Stimulated activated CD4-positive, alpha-beta T cell treated with anti-CD3 and anti-CD28 coated beads, Interleukin-1b, Interleukin-23, amount 100 ng/mL, for 4 hours (primary cell): ENCODE data around the gene C6orf47.

Source experiments
- DNase-seq, 2 donors: peaks; one replicate each; pipeline ENCODE4 v3.0.0-alpha.2; 2020; ENCODE audit warnings: low read depth in 2 of 2

The C6orf47 gene

DNA sequence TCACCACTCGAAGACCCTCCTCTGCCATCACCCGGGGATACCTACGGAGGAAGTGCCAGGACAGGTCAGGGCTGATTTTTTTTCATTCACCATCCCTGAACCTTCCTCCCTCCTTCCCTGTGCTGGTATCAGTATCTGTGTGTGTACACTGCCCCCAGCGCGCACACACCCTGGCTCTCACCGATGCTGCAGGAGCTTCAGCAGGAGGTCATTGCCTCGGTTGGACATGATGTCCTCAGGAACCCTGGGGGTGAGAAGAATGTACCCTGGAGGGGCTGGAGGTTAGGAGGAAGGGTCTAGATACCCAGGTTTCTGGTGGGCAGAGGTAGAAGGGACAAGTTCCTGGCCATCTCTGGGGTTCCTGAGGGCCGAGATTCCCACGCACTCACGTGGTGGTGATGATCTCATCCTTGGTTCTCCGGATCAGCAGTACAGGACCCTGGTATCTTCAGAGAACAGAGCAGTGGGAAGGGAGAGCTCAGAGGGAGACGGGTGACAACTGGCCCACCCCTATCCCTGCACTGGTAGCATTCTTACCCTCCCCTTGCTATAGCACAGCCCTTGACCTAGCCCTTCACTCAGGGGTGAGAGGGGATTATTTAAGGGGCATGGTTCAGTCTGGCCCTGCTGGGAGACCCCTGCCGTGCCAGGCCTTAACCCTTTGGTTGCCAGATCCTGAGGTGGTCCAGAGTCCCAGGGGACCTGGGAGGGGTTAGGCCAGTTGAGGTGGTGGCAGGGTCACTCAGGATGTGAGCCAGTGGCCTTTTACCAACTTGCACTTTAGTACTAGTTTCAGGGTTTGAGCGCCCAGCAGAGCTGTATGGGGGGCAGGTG, 27.5 kb upstream of the C6orf47 start:
- no peak for DNase-seq

DNA sequence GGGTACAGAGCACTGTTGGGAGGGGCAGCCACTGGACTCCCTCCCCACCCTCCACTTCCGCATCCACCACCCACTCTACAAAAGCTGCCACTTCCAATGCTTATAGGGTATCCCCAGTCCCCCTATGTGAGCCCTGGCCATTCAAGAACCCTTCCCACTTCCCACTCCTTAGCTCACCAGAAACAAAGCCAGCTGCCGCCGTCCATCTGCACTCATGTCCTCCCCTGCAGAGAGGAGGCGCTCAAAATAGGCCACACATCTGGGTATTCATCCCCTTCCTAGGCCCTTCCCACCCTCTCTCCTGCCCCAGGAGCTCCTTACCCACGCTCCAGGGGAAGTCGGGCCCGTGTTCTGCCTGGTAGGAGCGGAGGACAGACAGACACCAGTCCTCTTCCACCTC, 26.7 kb upstream of the C6orf47 start:
- no peak for DNase-seq

DNA sequence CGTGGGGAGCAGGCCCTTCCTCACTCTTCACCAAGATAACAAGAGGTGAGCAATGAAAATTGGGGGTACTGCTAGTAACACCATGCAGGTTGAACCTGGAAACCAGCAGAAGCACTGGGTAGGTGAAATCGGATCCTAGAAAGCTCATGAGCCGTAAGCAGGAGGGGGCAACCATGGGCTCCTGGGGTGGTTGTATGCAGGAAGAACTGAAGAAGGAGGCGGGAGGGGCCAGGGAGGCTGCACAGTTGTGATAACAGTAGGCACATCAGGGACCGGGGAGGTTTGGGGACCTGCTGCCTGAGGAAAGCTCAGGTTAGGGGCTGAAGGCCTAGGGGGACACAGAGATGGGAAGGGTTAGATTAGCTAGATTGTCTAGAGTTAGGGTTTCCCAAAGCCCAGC, 25.9 kb upstream of the C6orf47 start:
- no peak for DNase-seq

DNA sequence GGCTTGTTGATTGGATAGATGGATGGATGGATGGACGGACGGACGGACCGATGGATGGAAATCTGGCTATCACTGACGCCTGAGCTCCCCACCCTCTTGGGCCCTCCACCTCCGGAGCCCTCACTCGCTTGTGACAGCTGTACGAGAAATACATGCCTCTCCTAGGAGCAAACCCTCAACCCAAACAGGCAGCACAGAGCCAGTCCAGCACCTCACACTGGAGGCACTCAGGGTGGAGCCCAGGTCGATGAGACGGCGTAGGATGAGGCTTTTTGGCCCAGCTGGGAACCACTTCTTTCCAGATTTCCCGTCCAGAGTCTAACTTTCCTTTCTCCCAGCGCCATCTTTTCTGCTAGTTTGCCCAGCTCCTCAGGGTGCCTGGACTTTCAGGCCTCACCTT, 23.0 kb upstream of the C6orf47 start:
- no peak for DNase-seq

DNA sequence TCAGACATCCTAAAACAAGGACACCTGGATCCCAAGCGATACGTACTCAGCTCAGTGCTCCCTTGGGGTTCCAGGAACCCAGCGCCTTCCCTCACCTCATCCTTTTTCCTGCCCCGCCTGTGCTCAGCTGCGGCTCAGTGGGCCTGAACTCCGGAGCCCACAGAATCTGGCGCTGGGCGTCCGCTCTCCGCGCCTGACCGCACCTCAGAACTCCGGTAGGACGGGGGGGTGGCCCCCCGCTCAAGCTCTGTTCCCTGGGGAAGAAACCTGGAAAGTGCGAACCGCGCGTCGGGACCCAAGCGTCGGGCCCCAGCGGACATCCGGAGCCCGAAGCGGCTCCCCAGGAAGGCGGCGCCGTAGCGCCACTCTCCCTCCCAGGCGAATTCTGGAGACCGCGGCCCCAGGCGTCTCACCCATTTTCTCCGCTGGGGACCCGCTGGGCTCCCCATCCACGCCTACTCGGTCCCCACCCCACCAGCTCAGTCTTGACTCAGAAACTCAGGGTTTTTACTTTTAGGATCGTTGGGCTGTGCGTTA, 20.6 kb upstream of the C6orf47 start:
- DNase-seq, result peak in 1 of 2 donors; percentile 39

DNA sequence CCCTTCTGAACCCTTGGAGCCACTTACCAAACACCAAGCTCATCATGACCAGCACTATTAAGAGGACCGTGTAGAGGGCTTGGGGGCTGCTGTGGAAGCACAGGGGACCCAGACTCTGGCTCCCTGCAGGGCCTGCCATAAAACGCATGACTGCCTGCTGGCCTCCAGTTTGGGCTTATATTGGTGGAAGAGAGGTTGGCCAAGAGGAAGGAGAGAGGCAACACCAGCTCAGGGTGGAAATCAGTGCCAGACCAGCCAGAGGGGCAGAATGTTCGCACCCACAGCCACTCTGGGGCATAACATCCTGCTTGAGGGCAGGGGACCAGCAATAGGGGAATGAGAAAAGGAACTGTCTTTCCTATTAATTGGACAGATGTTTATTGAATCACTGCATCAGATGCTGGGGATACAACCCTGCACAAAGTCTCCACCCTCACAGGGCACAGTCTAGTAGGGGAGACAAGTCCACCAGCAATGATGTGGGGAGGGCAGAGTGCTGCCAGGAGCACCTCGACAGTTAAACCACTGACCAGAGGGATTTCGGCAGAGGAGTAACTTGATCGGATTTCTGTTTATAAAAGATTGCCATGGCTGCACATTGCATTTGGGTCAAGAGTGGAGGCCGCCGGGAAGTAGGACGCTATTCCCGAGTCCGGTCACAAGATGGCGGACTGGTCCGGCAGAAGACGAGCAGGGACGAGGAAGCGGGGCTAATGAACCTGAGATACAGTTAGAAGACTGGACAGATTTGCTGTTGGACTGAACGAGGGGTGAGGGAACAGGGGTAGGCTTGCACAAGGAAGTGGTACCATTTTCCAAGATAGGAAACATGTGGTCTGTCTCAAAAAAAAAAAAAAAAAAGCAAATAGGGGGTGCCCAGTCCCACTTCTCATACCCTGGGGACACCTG, 19.9 kb upstream of the C6orf47 start, which contains the start of gene LY6G5C:
TSS of gene LY6G5C (minus strand) at position 842 of the 909 bp plus-strand sequence. CDS start at position 148, 694 bp downstream.
- DNase-seq, result peak in 1 of 2 donors; percentile 45

DNA sequence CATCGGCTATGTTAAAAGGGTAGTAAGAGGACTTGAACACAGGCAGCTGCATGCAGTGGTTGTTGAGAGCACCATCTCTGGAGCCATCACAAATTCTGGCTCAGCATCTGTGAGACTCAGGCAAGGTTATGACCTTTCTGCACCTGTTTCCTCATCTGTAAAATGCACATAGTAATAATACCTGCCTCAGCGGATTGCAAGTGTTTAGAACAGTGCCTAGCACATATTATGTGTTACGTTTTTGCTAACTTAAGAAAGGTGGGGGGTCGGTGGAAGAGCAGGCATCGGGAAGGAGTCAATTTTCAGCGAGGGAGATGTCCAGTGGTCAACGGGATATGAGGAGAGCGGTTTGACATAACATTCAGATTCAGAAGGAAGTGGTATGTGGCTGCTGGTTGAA, 17.4 kb upstream of the C6orf47 start:
- DNase-seq, result no peak

DNA sequence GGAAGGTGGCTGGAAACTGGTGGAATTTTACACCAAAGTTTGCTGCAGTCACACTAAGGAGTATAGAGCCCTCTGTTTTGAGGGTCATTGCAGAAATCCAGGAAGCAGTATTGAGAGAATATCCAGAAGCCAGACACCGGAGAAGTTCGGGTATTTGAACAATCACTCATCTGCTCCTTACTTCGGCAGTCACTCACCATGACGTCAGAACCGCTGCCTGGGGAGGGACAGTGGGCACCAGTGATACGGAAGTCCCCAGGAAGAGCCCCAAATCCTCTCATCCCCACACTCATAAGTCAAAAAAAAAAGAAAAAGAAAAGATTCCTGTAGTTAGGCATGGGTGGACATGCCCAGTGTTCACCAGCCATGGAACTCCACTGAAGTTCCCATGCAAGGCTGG, 16.3 kb upstream of the C6orf47 start:
- DNase-seq, result no peak

DNA sequence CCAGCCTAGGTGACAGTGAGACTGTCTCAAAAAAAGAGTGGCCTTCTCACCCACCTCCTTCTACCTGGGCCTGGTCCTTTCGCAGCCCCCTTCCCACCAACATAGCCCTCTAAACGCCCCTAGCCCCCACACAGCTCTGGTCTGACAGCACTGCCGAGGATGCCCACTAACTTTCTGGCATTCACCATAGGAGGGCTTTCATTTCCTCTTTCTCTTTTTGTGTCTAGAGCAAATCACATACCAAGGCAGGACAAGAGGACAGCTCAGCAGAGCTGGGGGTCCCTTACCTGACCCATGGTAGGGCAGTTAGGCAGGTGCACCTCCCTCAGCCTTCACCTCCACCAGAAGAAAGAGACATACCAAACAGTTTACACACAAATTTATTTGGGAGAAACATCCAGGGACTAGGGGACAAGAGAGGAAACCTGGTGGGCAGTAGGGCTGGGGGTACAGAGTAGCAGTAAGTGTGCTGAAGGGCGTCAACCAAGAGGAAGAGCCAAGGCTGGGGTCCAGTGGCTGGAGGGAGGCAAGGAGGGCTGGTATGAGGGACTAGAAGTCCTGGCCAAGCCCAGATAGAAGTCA, 15.8 kb upstream of the C6orf47 start:
- no peak for DNase-seq

DNA sequence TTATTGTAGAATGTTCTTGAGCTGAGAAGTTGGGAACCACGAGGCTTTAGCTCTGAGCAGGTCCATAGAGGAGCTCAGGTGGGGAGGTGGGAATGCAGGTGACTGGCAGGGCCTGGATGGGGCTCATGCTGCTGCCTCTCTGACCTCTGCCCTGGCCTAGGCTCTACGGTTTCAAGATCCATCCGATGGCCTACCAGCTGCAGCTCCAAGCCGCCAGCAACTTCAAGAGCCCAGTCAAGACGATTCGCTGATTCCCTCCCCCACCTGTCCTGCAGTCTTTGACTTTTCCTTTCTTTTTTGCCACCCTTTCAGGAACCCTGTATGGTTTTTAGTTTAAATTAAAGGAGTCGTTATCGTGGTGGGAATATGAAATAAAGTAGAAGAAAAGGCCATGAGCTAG, 9.1 kb upstream of the C6orf47 start, which contains the start of gene LY6G5B:
TSS of gene LY6G5B (plus strand) at position 301 of the 400 bp plus-strand sequence. CDS start 975 bp downstream, outside the sequence.
- DNase-seq, result no peak

DNA sequence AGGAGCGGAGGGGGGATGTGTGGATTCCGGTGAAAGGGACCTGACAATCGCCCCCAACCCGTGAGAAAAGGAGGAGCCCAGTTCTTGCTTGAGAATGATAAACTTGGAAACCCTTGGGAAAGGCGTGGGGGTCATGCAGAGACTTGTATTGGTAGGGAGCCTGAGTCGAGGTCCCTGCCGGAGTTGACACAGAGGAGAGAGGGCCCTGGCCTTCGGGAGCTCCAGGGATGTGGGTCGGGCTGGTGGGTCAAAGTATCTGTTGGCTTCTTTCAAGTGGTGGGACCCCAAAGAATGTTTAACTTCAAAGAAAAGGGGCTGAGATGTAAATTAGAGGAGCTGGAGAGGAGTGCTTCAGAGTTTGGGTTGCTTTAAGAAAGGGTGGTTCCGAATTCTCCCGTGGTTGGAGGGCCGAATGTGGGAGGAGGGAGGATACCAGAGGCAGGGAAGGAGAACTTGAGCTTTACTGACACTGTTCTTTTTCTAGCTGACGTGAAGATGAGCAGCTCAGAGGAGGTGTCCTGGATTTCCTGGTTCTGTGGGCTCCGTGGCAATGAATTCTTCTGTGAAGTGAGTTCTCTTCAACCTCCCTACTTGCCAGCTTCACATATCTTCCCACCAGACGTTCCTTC, 5.9 kb upstream of the C6orf47 start:
- DNase-seq, result no peak

DNA sequence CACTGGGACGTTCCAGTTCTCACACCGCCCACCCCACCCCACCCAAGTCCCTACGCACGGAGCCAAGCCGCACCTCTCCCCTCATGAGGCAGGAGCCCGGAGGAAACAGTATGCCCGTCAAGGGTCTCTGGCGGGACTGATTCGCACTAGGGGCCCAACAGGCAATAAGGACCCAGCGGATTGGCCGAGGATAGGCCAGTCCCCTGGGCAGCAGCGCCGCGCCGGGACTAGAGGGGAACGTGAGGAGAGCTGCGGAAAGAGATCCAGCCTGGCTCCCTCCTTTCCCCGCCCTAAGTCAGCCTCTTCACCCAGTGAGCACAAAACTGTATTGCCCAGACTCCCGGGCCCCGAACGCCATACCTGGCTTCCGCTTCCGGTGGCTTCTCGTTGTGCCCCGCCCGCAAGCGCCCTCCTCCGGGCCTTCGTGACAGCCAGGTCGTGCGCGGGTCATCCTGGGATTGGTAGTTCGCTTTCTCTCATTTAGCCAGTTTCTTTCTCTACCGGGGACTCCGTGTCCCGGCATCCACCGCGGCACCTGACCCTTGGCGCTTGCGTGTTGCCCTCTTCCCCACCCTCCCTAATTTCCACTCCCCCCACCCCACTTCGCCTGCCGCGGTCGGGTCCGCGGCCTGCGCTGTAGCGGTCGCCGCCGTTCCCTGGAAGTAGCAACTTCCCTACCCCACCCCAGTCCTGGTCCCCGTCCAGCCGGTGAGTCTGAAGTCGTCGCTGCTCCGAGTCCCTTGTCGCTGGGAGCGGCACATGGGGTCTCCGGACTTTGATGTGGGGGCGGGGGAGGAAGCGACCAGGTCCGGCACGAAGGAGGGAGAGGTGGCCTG, 5.1 kb upstream of the C6orf47 start, which contains the start of gene CSNK2B:
TSS of gene CSNK2B (plus strand) at position 580 of the 836 bp plus-strand sequence. CDS start 752 bp downstream, outside the sequence.
- DNase-seq, result peak; percentile 93 to 94

DNA sequence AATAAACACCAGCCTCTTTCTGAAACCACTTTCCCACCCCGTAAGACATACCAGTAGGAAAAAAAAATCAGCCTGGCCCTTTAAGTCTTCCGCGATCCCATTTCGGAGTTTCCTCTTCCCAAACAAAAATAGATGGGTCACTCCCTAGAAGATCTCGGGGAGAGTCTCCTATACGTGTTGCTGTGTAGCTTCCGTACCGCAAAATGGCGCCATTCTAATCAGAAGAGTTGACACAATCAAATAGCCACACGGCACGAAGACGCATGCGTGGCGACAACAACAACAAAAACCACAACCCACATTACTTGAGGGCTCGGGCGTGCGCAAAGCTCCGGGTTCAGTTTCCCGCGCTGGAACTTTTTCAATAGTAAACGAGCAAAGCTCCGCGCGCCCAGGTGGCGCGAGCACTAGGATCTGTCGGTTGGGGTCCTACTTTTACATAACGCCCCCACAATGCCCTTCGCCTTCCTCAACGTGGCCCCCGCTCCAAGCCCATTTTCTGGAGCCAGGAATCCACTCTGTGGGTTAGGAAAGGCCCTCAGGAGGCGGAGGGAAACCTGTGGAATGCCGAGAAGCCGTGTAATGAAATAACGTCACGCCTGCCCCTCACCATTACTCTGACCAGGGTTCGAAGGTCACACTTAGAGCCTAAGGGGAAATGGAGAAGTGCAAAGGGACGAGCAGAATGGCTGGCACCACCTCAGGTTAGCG, 4.4 kb upstream of the C6orf47 start, which contains the start of gene GPANK1:
TSS of gene GPANK1 (minus strand) at position 208 of the 711 bp plus-strand sequence. CDS start 519 bp downstream, outside the sequence.
- DNase-seq, result peak; percentile 72 to 83

DNA sequence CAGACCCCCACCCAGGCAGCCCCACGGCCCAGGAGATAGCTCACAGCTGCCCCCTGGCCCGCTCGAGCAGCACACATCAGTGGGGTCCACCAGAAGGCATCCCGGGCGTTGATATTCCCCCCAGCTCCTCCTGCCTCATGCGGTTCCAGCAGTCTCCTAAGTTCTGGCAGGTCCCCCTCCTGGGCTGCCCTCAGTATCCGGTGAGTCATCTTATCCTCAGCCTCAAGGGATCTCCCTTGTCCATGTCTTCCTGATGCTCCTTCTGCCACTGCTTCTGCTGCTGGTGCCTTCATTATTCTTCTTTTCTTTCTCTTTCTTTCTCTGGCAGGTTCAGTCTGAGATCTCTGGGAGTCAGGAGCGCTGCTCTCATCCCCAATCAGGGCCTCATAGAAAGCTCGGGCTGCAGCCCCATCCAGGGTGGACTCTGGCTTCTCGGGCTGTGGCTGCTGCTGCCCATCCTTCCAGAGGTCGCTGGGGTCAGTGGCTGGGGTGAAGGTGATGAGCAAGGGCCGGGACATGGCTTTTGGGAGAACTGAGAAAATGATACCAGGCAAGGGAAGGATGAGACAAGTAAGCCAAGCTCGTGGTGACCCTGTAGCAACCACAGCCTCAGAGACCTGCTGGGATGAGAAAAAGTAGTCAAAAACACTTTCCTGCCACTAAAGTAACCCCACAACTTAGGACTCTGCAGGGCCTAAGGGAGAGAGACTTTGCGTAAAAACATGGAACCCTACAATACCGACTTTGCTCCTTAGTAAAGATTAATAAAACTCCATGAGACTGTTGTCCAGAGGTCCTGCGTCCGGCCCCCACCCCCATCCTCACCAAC, 3.6 kb upstream of the C6orf47 start:
- no peak for DNase-seq

DNA sequence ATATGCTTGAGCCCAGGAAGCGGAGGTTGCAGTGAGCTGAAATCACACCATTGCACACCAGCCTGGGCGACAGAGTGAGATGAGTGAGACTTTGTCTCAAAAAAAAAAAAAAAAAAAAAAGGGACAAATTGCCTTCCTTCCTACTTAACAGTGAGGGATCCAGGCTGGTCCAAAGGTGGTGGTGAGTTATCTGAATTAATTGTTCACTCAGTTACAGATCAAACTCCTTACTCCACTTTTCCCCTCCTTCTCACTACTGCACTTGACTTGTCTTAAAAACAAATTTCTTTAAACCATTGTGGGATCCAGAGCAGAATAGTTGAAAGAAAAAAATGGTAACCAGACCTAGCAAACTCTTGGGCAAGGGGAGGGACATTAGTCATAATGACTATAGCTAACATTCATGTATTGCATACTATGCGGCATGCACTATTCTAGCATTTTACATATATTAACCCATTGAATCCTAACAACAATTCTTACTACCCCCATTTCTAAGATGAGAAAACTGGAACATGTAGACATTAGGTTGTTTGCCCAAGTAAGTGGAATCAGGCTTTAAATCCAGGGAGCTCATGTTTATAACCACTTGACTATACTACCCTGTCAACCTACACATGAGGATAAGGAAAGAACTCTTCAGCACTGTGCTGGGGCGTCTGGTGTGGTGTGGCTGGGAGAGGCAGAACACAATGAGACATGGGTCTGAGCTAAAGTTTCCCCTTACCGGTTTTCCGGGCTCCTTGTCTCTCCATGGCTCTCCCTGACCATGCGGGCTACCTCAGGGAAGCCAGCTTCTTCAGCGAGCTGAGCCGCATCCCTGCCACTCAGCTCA, 2.8 kb upstream of the C6orf47 start:
- DNase-seq, result no peak

DNA sequence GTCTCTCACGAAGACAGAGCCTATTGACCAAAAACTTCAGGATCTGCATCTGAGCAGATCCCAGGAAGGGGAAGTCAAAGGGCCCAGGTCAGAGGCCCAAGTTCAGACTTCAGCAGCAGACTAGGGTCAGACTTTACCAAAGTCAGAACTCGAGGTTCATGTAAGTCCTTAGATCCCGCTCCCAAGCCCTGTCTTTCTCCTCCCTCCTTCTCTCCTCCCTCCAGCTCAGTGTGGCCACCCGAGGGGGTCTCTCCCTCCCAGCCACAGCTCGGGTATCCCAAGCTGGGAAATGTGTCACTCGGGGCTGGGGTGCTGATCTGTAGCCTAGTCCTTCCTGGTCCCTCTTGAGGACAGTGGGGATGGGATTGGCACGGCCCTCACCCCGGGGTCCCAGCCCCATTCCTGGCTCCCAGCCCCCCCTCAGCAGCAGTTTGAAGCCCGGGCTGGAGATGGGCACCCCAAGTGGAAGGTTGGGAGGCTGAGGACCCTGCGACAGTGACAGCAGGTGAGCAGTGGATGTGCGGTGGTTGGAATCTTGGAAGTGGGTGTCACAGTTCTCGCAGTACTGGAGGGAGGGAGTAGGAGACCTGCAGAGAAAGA, 1.6 kb upstream of the C6orf47 start:
- DNase-seq, result no peak
